Smooth muscle cell of the brain vasculature (primary cell): ENCODE data around the gene IRS2.

ENCODE experiments used
- DNase-seq: peaks from one replicate; pipeline ENCODE4 v3.0.0-alpha.2; 2012; ENCODE audit warnings: low read depth, low spot score

Gene IRS2

DNA sequence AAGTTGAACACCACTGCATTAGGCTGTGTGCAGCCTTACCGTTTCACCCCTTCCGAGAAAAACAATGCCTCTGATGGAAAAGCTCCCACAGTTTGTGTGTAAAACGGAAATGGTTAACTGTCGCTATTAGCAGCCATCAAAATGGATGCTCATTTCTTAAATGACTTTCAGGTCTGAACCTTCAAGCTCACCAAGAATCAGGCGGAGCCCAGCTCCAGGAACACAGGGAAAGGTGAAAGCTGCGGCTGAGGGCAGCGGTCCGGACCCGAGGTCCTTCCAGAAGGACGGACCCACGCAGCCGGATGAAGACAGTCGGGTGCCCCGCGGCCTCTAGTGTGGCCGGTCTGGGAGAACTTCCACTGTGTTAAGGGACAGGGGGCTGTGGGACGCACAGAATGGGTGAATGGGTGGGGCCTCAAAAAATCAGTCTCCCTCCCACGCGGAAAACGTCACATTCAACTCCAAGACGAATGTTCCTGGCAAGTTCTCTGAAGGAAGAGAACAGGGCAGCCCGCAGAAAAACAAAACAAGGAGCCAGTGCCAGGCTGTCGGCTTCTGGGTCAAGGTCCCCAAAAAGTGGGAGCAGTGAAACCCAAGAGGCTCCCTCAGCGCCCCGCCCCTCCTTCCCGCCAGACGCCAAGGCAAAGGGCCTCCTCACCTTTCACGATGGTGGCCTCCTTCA lies 4.9 kb downstream of the IRS2 start:
- DNase-seq, result no peak

DNA sequence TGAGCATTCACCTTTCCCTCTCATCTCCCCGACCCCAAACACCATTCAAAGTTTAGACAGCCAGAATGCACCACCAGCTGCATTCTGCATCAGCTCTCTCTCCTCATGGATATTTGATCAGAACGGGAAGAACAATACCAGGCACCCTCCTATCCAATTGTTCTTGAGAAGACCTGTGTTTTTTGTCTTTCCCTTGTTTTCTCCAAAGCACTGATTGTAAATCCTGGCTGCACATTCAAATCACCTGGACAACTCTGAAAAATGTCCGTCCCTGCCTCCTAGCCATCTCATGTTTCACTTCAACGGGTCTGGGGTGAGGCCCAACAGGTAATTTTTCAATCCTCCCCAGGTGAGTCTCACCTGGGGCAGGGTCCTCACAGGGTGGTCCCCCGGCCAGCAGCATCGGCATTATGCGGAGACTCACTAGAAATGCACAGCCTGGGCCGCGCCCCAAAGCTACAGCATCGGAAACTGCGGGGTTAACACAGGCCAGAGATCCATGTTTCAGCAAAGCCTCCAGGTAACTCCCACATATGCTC lies 5.5 kb downstream of the IRS2 start:
- DNase-seq, result no peak

DNA sequence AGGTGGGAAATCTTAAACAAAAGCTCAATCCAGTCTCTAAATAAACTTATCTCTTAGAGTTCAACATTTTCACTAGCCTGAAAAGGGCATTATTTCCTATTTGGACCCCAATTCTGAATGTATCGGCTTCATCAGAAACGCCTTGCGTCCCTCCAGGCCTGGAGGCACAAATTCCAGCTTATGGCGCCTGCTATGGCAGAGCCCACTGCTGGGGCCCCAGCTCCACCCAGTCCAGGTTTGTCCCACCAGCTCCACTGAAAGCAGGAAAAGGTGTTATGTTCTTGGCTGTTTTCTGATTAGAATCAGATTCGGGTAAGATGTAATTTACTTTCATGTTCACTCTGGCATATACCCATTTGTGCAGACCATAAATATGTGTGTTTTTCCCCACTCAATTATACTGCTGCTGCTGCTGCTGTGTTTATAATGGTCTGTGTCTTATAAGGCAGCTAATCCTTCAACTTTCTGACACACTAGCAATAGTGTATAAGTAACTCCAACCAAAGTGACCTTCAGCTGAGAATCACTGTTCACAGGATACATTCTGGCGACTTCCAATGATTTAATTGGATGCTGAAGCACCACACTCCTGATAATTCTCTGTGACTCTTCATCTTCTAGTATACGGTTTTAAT lies 6.4 kb downstream of the IRS2 start:
- DNase-seq, result no peak

DNA sequence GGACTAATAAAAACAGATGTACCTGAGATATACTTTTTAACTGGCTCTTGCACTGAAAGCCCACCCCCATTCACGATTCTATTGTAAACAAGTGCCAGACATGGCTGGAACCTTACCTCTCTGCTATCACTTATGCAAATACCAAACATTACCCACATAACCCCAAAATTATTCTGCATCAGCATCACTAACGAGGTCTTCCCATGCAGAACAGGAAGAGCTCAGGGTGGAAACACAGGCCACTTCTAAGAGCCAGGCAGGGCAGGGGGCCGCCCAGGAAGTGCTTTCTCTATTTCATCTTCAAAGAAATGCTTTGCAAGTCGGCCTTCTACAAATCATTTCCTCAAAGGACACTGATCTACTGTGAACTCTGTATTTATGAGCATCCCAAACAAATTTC lies 7.3 kb downstream of the IRS2 start:
- DNase-seq, result no peak

DNA sequence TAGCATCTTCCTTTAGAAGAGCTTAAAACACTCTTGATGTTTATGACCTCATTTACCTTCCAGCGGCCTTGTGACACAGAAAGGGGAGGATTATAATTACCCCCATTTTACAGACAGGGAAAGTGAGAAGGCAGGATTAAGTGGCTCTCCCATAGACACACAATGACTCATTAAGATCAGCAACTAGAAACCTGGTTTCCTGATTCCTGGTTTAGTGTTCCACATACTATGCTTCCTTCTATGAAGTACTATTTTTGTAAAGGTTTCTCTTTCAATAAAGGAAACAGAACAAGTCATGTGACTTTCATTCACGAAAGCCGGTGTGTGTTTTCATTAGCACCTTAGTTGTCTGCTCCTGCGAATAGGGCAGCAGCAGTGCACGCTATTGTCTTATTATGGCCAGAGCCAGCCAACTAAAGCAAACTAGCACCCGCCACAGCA lies 8.3 kb downstream of the IRS2 start:
- DNase-seq, result no peak

DNA sequence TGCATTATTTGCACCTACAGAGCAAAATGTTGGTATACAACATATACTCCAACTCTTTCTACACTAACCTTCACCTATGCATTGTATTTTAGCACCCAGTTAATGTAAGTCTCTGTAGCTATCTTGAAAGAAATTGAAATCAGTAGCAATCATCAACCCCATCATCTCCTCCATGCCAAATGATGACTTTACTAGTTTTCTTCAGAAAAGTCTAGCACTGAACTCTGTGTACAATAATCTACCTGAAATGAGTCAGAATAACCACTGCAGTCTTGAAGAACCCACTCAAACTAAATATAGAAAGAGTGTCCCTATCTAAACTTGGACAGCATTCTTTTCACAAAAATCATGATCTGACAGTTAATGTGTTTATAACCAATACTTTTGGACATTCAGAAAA lies 9.8 kb downstream of the IRS2 start:
- DNase-seq, result no peak

DNA sequence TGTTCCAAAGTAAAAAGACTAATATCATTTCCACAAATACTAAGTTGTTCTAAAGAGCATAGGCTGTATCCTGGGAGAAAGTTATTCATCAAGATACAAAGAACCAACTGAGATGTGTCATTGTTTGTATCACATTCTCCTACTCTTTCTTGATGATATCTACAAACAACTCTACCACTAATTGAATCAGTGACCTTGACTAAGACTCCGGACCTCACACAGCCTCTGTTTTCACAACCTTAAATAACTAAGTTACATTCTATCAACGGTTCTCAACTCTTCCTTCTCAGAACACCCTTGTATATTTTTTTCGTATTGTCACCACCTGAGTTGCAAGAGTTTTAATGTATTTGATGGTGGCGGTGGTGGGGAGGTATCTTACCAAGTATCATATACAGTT lies 12.6 kb downstream of the IRS2 start:
- no peak for DNase-seq

DNA sequence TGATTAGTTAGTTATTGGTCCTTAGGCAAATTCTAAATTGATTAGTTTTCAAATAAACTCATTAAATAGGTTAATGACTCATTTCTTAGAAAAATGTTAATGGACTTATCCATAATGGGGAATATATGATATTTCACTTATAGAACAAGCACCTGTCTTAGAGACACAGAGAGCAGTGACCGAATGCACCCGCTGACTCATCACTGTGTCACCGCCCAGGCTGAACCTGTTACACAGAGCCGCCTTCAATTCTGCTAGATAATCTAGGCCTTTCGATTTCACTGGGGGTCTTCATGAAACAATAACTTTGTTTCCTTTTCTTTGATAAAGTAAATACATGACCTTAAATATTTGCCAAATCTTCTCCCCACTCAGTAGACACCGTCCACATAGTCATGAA lies 13.1 kb downstream of the IRS2 start:
- DNase-seq, result no peak

DNA sequence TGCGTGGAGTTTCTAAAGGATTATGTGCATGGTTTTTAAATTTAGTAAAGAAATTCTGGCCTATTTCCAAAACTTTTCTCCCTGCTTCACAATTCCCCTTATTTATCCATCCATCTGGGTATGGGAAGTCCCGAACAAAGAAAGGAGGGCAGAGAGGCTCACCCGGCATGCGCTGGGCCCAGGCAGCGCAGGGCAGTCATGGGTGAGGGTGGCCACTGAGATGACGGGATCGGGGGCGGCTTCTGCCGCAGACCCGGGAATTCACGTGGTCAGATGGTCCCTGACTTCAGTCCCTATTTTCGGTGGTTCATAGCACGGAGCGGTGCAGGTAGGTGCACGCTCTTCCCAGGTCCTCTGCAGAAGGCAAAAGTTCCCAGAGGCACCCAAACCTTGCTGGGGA lies 14.5 kb downstream of the IRS2 start:
- no peak for DNase-seq

DNA sequence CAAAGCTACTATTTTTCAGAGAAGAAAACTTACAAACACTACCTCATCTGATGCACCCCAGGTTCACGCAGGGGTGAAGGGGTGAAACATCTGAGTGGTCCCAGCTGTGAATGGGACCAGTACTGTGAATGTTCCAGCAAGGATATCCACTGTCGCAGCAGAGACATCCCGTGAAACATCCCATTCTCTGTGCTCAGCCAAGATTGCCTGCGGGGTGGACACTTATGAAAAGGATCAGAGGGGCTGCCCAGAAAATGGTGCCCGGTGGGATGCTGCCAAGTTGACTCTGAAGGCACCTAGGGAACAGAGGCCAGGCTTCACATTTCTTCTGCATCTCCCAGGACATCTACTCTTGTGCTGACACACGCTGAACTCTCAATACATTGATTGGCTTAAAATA lies 15.9 kb downstream of the IRS2 start:
- no peak for DNase-seq

DNA sequence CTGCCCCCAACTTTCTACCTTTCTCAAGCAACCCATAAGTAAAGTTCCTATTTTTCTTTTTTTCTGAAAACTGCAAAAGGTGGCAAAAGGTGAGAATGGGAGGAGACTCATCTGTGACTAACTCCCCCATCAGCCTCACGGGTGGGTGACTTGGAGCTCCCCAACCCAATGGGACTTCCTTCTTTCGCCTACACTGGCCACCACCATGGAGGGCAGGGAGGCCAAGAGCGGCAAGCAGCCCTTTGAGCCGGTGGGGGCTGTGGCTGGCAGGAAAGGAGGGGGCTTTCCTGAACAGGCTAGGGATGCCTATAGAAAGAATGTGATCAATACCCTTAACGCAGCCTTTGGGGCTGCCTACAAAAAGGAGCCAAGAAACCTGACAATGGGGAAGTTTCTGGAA lies 16.5 kb downstream of the IRS2 start:
- DNase-seq, result no peak

DNA sequence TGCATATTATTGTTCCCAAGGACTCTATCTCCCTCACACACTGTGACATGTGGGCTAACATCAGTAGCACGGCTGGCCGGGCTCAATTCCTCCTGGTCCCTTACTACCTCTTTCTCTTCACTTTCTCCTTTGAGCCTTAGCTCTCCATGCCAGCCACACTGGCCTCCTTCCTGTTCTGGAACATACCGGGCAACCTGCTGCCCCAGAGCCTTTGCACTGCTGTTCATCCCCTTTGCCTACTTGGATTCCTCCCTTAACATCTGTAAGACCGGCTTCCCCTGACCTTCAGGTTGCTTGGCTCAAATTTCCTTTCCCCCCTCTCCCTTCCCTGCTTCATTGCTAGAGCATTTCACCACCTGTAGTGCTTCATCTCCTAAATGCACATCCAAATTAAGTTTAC lies 17.1 kb downstream of the IRS2 start:
- DNase-seq, result no peak

DNA sequence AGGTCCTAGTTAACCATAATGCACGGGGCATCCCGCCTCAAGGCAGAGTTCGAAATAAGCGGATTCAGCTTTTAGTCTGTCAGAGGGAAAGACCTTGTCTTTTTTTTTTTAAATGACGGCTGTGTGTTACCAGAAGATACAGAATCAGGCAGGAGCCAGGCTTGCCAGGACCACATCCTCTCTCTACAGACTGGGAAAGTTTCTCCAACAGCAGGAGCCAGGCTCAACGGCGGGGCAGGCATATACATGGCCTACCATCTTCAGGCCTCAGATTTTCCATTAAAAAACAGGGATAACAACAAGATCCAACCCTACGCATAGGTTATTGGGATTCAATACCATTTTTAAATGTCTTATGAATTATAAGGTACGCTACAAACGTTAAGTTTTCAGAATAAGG lies 17.8 kb downstream of the IRS2 start:
- no peak for DNase-seq

DNA sequence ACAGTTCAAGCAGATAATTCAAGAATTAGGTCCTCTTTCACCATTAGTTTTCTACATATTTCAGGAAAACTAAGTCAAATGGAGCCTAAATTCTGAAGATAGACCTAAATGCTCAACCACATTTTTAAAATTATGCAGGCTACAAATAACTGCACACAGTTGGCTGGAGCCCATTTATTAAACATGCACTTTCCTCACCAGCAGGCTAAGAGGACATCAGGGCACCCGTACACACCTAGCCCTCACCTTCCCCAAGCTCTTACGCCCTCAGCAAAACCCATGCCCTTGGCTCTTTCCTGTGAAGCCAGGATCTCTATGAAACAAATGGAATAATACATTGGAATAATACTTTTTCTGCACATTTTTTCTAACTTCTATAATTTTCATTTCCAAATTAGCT lies 18.2 kb downstream of the IRS2 start:
- DNase-seq, result no peak

DNA sequence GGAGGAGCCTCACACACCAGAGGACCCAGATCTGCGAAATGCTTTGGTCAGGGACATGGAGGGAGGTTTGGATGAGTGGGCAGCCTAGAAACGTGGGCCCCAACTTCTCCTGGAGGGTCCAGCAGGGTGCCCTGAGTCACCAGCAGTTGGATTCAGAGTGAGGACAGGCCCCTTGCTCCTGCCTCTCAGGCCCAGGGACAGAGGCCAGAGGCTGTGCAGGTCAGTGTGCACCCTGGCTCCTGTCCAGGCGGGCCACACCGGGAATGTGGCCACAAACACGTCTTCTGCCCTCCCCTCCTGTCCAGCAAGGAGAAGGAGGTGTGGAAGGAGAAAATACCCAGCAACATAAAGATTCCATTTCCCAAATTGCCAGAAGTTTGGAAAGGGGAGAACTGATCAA lies 19.4 kb downstream of the IRS2 start:
- no peak for DNase-seq

DNA sequence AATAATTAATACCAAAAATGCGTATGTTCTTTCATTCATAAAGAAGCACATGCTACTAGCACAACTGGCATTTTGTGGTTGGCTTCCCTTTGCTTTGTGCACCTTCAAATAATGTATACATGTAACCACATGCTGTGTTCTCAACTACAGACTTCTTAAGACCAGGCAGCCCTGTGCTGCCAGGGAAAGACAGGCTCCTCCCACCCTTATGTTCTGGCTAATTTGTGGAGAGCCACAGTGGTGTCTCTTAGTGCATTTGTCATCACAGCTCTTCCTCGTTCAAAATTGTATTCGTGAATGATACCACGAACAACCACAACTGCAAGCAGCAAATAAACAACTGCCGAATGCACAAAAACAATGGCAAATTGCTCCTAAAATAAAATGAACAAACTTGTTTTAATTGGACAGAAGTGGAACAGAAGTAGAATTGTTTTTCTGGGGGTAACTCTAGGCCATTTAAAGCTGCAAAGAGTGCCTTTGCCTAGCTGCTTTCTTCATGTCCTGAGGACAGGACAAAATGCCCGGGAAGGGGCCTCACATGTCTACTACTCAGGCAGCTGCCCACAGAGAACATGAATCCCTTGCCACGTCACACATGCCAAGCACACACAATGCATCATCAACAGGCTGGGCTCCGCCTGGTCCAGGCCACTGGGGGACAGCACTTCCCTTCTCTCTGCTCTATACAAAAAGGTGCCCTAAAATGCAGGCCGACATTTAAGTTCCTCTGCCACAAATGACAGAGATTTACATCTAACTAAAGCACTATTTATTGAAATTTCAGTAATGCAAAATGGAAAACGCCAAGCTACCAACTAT lies 21.7 kb downstream of the IRS2 start:
- no peak for DNase-seq

DNA sequence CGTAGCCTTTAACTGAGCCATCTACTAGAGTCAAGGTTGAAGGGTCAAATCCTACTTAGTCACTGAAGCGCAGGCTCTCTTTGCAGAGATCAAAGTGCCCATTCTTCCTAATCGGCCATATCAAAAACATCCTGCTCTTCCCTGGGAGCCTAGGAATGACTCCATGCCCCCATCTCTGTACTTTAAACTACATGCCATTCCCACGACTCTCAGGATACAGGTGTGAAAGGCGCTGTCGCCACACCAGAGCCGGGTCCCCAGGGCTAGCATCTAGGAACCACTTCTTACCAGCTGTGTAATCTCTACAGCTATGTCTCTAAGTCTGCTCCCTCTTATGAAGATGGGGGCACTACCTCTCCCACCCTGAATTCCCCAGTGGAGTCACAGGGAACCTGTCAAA lies 22.3 kb downstream of the IRS2 start:
- DNase-seq, result no peak

DNA sequence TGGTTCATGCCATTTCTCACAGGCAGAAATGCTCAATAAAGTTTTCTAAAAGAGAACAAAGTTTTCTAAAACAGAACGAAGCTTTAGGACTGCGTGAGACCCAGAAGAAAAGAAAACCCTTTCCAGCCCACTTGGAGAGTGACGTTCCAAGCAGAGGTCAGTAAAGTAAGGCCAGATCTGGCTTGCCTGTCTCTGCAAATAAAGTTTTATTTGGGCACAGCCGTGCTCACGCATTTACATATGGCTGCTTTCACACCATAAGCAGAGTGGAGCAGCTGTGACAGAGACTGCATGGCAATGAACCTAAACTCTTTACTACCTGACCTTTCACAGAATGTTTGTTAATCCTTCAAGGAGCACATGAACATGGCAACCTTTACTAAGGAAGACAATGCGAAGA lies 23.6 kb downstream of the IRS2 start:
- no peak for DNase-seq

DNA sequence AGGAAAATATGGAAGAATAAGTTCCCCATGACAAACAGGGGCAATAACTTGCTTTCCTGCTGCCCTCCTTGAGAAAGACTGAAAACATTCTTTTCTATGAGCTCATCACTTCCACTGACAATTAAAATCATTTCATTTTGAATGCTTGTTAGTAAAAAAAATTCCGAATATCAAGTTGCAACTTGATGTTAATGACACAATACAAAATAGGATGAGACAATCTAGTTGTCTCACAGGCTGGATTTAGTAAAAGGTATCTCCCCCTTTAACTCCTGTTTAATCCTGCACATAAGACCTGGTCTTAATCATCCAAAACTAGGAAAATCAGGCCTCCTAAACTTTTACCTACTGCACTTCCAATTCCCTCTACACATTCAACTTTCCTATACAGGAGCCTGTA lies 24.7 kb downstream of the IRS2 start:
- no peak for DNase-seq

DNA sequence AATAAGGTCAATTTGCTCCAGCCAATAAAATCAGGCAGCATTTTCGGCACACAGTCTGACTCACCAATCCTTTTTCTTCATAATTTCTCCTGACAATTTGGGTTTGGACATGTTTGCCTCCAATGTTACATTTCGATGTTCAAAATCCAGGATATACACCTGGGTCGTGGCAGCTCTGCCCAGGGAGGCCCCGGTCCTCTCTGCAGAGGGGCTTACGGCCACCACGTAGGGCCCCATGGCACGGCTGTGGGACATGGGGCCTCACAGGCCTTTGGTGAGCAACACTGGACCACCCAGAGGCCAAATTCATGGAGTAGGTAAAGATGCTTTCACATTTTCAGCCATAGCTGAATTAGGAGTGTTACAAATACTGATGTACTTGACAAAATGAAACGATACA lies 25.4 kb downstream of the IRS2 start:
- DNase-seq, result no peak

DNA sequence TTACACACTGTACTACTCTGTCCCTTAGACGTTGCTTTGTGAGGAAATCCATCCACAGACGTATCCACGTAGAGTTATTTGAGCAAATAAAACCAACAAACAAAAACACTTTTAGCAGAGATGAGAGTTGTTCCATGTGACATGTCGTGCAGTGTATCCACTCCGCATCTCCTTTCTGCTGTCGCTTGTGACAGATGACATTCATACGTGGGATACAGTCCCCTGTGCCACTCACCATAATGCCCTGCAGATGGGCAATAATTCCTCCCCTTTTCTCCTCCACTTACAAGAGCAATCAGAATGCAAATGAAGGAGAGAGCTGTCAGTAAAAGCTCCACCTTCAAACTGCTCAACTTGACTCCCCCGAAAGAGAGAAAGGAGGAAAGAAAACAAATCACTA lies 26.0 kb downstream of the IRS2 start:
- DNase-seq, result no peak

DNA sequence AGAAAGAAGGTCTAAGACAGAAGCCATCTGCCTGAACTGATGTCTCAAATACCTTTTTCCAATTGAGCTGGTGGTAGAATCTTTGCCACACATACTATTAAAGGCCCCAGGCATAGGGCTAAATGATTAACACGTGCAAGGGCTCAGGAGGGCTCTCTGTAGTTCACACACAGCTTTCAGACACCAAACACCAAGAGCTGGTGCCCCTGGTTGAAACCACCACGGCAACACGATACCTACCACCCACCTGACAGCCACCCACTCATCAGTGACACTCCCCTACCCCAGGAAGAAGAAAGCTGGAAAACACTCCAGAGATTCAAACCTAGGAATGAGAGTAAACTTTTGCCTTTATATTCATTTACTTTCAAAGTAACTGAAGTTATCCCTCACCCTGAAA lies 26.8 kb downstream of the IRS2 start:
- no peak for DNase-seq
